Stimulated activated CD4-positive, alpha-beta T cell treated with anti-CD3 and anti-CD28 coated beads, Interleukin-4, amount 100 ng/mL, for 48 hours (primary cell): ENCODE measurements around the gene CACNB1.
"Not testable (repeated sequence)": the region's sequence is repeated elsewhere in the genome, so short reads cannot be mapped to it uniquely, and the experiment has no call there.

Experiments
- DNase-seq, 2 donors: peaks; one replicate each; pipeline ENCODE4 v3.0.0-alpha.2; 2020; ENCODE audit warnings: low read depth in 2 of 2

The CACNB1 gene

DNA sequence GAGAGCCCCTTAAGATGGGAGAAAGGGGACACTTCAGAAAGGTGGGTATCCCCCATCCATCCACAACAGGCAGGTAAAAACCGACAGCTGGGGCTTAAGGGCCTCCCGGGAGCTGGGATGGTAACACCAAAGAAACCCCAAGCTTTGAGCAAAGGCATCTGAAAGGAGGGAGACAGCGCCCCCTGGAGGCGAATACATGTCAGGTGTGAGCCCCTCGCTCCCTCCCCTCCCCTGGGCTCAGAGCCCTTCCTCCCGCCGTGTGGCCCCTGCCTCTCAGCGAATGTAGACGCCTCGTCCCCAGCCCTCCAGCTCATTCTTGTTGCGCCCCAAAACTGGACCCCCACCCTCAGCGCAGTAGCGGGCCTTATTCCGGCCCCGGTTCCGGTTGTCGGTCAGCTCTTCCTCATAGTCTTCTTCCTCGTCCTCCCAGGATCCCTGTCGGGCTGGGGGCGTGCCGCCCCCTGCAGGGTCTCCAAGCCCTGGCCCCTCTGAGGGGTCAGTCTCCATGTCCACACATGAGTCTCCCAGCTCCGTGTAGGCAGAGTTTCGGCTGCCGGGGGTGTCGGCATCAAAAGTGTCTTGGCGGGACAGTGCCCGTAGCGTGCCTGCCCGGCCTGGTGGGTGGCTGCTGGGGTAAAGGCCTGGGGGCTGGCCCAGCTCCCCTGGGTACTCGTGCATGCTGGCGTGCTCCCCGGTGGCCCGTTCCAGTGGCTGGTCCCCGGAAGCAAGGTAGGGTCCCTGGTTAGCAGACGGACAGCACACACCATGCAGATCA lies 22.4 kb downstream of the CACNB1 start:
- peak; percentile 64 to 72 for DNase-seq

DNA sequence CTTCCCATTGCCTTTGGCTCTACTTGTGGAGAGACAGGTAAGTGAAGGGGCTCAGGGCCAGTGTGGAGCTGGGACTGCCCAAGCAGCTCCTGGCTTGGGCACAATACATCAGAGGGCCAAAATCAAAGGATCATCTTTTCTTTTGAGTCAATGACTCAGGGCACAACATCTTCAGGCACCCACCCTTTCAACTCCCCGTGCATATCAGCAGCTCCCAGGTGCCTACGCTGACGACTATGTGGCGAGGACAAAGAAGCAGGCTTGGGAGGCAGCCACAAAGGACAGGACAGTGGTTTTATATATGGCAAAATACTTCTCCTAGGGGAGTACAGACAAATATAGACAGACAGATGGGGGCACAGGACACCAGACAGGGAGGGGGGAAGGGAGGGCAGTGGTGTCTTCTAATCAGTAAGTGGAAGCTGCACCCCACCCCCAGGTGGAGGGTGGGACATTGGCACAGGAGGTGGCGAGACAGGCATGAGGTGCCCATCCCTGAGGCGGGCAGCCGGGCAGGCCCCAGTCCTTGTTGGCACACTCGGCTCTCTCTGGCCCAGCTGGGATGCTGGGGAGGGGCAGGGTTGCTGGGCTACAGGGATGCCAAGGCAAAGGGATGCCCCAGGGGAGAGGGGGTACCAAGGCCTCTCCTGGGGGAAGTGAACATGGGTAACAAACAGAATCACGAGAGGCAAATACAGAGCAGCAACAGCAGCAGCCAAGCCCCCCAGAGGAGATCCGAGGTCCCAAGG lies 23.8 kb downstream of the CACNB1 start:
- no peak for DNase-seq

DNA sequence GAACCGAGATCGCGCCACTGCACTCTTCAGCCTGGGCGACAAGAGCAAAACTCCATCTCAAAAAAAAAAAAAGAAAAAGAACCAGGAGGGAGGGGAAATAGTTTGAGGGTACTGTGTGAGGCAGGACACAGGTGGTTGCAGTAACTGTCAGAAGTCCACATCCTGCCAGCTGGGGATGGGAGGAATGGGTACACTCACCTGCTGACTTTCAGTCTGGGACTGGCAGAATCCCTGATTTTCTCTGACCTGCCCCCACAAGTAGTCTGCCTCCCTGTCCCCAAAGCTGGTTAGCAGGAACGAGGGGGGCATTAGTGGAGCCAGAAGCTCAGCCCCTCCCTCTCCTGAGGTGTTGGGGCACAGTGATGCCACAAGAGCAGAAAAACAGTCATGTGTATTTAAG lies 24.4 kb downstream of the CACNB1 start:
- DNase-seq, result no peak

DNA sequence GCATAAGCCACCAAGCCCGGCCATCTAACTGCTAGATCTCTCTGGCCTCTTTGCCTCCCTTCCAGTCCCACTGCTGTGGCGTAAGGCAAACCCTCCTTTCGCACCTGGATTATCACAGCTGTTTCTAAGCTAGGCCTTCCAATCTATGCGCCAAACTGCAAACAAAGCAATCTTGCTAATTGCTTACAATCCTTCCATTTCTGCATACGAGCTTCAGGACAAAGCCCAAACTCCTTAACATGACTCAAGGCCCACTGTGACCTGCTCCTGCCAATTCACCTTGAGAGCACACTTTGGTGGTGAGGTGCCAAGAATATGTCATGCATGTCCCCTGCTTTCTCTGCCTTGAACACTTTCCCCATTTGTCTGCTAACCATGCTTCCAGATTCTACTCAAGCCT lies 25.5 kb downstream of the CACNB1 start:
- DNase-seq, result no peak

DNA sequence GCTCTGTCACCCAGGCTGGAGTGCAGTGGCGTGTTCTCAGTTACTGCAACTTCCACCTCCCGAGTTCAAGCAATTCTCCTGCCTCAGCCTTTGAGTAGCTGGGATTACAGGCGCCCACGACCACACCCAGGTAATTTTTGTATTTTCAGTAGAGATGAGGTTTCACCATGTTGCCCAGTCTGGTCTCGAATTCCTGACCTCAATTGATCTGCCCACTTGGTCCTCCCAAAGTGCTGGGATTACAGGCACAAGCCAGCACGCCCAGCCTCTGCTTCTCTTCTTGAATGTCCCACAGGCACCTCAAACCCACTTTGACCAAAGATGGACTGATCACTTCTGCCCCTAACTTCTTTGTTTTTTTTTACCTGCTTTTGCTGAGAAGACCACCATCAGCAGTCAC lies 26.9 kb downstream of the CACNB1 start:
- DNase-seq, result no peak

DNA sequence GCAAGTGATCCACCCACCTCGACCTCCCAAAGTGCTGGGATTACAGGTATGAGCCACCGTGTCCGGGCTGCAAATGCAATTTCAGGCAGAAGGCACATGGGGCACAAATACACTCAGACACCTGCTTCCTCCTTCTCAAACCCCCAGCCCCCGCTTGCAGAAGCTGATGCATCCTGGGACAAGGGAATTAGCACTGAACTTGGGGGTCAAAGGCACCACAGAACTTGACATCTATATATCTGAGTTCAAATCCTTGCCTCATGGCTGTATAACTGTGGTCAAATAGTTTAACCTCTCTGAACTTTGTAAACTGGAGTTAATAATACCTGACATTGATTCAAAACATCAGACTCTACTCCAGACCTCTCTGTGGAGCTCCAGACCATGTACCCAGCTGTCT lies 27.4 kb downstream of the CACNB1 start:
- DNase-seq, result no peak

DNA sequence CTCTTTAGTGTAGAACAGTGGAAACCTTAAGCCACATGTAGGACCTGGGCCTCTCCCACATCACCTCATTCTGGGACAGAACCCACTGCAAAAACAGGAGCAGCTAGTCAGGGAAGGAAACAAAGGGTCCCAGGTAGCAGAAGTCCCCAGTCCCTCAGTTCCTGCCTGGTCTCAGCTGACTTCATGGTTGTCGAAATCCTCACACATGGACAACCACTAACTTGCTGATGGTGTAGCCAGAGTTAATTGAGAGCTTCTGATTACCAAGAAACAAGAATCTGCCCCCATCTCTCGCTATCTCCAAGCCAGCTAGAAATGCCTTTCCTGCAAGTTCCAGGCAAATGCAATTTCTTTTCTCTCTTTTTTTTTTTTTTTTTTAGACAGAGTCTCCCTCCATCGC lies 28.0 kb downstream of the CACNB1 start:
- DNase-seq, result no peak

DNA sequence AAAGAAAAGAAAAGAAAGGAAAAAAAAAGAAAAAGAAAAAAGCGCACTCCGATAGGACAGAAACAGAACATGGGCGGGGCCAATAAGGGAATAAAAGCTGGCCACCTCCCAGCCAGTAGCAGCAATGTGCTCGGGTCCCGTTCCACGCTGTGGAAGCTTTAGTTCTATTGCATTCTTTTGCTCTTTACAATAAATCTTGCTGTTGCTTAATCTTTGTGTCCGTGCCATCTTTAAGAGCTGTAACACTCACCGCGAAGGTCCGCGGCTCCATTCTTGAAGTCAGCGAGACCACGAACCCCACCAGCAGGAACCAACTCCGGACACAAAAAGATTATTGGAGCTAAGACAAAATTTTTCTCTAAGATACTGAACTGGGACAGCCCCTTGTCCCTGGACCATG lies 28.4 kb downstream of the CACNB1 start:
- DNase-seq, result no peak

DNA sequence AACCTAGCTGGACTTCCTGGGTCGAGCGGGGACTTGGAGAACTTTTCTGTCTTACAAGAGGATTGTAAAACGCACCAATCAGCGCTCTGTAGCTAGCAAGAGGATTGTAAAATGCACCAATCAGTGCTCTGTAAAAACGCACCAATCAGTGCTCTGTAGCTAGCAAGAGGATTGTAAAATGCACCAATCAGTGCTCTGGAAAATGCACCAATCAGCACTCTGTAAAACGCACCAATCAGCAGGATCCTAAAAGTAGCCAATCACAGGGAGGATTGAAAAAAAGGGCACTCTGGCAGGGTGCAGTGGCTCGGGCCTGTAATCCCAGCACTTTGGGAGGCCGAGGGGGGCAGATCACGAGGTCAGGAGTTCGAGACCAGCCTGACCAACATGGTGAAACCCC lies 29.0 kb downstream of the CACNB1 start:
- not testable (repeated sequence) for DNase-seq

DNA sequence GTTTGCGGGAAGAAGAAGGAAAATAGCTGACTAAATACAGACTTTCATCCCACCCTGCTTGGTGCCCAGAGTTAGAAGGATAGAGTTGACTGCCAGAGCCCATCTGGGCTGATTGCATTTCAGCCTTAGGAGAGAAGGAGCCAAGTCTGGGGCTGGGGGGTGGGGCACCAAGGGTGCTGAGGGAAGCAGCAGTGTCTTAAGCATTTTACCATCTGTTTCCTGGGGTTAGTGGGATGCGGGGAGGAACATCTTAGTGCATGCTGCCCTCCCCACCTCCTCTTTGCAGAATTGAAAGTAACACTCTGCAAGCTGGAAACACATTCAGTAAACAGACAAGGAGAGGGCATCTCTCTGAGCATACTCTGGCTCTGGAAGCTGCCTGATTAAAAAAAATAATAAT lies 30.0 kb downstream of the CACNB1 start:
- DNase-seq, result no peak

DNA sequence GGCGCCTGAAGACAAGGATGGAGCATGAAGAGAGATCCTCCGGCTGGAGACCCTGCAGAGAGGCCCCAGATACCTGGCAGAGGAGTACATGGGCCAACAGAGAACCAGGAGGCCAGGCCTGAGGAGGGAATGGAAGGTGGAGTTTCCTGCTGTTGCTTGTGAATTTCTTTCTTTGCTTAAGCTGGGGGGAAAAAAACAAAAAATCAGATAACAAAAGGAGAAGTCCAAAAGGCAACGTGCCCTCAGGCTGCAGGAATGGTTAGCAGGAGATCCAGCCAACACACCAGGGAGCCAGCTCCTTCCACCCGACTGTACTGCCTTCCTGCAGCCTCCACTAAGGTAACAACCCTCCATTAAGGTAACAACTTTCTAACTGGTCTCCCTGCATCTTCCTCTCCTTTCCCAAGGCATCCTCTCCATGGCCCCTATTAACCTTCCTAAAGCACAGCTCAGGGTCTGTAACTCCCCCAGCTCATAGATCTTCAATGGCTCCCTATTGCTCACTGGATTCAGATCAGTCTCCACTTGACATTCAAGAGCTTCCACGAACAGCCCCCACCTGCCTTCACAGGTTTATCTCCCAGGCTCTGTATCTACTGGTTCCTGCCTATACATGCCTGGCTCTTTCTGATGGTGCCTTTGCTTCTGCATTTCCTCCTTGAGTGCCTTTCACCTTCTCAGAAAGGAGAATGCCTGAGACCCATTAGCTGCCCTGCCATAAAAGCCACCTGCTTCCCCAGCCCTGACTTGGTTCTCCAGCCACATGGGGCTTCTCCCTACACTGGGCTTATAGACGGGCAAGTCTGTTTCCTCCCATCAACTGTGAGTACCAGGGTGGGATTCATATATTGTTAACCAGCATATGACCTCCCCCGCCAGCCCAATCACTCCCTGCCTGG lies 30.8 kb downstream of the CACNB1 start:
- no peak for DNase-seq

DNA sequence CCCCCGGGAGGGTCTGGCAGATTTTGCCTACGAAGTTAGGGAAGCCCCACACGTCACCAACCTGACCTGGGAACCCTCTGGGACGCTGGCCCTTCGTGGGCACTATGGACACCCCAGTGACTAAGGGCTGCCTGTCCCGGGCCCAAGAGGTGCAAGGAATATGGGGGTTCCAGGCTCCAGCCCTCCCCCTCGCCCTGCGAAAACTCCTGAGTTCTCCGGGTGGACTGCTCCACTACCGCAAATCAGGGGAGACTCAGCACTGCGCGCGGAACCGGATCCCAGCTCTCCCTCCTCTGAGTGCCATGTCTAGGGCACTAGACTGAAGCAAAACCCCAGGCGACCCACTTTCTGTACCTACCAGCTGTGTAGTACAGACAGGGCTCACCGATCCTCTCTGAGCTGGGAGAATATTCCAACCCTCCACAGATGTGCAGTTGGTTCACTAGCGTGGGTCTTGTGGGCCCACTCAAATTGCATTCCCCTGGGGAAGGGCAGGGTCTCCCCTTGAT lies 31.6 kb downstream of the CACNB1 start, which contains the start of gene ARL5C:
TSS of gene ARL5C (minus strand) at position 321 of the 509 bp plus-strand sequence. CDS start 401 bp downstream, outside the sequence.
- DNase-seq, result no peak

DNA sequence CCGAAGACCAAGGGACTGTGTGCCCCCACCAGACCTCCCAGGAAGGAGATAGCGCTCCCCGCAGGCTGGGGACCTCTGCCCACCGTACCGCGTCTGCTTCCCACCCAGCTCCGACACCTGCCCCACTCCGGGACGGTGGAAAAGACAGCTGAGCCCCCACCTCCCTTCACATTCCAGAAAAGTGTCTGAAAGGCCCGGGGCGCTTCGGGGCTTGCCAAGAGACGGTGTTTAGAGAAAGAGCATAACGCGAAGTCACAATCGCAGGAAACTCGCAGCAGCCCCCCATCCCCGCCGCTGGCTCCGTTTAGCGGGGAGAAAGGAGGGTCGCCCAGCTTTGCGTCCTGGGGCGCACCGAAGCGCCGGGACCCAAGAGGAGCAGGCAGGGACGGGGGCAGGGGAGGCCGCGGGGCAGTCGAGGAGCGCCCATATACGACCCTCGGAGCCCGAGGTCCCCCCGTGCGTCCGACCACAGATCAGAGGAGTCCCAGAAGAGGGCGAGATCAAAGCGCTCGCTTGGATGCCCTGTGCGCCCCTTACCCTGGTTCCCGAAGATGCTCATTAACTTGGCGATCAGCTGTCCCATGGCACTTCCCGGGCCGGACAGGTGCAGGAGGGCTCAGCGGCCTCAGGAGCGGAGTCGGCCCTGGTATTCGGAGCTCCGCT lies 32.2 kb downstream of the CACNB1 start:
- DNase-seq, result no peak

DNA sequence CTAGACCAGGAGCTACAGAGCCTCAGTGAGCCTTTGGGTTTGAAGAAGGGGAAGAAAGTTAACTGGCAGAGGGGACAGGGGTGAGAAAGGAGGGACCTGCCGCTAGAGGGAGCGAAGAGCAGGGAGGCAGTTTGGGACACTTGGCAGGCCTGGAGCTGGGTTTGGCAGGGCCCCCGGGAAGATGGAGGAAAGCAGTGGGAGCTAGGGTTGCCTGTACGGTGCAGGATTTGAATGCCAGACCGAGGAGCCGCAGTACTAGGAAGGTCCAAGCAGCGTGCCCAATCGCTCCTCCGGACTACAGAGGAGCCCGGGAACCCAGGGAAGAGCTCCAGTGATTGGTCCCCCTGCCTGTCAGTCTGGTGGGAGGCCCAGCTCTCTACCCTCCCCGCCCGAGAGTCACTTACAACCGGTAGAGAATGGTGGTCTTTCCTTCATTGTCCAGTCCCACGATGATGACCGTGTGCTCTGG lies 32.8 kb downstream of the CACNB1 start:
- peak; percentile 66 to 71 for DNase-seq

DNA sequence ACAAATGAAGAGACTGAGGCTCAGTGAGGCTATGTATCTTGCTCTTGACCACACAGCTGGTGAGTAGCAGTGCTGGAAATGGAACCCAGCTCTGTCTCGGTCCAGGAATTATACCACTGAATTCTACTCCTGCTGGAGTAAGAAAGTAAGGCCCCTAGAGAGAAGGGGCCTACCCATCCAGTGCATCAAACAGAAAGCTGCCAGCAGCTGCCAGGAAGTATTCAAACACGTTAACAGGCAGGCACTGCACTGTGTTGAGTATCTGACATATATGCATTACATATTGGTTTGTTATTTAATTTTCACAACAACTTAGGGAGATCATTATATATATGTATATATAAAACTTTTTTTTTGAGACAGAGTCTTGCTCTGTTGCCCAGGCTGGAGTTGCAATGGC lies 35.5 kb downstream of the CACNB1 start:
- no peak for DNase-seq

DNA sequence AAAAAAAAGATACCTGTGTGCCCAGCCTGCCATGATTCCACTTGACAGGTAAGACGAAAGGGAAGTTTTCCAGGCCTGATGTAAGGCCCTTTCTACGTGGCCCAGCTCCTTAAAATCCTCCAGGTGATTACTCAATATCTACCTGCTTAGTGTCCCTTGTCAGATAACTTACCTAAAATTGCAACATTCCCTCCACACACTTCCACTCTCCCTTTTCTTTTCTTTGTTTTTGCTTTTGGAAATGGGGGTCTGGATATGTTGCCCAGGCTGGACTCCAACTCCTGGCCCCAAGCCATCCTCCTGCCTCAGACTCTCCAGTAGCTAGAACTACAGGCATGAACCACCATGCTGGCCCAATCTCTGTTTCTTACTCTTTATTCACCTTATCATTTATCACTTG lies 38.8 kb downstream of the CACNB1 start:
- DNase-seq, result no peak

DNA sequence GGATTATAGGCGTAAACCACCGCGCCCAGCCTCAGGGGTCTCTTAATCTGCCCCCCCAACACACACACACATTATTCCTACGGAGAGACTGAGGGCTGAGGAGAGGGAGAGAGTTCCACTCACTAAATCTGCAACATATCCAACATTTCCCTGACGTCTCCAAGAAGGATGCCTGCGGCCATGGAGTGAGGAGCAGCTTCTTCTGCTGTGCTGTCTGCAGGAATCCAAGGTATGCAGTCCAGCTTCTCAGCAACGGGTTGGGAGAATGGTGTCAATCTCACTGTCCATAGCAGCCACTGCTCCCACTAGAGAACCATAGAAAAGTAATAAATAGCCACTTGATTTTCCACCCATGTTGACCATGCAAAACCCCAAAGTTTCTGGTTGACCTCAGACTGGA lies 41.0 kb downstream of the CACNB1 start:
- no peak for DNase-seq

DNA sequence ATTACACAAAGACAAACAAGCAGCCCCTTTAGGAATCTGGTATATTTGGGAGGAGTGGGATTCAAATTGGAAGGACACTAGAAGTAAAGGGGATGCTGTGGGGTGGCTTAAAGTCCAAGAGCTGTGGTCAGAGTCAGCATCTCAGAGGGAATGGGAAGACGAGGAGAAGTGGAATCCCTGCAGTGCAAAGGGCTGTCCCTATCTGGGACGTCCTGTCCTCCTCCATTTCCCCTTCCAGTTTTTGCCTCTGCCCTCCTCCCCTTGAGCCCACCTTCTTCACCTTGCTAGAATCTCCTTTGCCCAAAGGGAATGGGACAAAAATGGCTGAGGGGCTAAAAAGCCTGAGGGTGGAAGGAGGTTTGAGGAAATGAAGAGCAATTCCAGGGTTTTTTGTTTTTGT lies 41.8 kb downstream of the CACNB1 start:
- DNase-seq, result no peak

DNA sequence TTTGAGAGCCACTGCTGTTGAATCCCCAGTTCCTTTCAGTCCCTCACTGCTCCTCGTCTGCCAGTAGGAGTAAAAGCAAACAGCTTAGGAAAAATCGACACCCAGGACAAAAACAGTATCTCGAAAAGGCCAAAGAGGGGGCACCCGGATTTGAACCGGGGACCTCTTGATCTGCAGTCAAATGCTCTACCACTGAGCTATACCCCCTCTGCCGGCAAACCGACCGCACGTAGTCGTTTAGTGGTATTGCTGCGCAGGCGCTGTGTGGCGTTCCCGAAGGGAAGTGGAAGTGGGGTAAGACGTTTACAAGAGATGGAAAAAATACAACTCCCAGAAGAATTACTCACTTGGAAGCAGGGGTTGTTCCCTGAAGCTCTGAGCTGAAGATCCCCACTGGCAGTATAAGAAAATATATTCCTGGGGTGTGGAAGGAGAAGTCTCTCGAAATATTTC lies 43.8 kb downstream of the CACNB1 start:
- DNase-seq, result peak; percentile 82 to 96

DNA sequence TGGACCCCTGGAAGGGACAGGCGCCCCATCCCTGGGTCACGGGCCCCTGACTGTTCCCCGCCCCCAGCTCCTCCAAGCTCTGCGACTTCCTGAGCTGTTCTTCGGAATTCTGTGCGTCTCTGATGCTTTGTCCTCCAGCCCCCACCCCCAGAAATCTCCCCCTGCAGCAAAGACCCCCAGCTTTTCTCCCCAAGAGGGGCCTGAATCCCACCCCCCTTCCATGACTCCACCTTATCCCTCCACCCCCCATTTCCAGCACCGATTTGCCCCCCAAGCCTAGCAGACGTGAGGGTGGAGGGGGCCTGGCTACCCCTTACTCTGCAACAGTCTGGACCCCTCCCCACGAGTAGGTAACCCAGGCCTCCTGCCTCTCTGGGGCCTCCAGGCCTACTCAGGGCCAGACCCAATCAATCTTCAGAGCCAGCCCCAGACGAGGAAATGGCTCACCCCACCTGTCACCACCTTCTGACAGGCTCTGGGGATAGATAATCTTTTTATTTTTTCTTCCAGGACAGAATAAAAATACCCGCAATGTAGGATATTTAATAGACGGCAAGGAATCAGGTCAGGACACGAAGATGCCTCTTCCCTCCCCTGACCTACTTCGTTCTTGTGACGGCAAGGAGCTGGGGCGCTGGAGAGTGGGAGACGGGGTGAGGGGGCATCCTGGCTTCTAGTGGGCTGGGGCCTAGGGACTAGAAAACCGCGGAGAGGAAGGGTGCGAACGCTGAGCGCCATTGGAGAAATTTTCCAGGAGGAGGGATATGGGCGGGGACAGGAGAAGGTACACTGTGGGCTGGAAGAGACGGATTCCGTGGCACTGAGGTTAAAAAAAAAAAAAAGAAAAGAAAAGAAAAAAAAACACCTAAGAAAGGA lies 45.3 kb downstream of the CACNB1 start:
- DNase-seq, result no peak
